ENCODE results near the gene TWIST1.

Gene TWIST1

DNA sequence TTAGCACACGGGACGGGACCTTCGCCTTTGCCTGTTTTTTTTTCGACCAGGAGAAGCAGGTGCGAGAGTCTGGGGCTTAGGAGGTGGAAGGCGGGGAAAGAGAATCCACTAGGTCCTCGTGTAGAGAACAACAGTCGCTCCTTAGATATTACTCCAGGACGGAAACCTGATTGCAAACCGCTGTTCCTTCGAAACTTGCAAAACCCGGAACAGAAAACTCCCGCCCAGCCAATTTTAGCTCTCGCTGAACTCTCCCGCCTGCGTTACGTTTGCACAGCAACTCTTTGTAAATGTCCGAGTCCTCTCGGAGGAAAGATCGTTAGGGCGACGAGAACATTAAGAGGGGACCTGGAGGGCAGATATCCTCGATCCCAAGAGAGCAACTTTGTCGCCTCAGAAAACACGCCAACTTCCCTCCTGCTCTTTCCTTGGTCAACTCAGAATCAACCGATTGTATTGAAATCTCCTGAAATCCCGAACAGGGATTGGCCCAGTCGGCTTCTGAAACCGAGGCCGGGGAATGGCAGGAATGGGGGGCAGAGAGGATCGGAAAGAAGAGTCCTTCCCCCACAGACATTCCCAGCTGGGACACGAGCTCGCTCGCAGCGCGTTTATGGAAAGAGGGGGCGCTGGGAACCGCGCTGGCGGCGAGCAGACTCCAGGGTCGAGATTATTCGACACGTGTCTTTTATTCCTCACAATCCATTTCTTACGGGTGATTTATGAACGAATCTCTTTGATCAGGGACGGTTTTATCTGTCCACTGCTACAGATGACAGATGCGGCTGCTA is 9.9 kb downstream of the TWIST1 start:
- H3K4me1 ChIP-seq (ENCODE audit: insufficient read depth, low read length, poor library complexity, severe bottlenecking), result no peaks in the 10 kb centered on the region
- no peaks in the 10 kb centered on the region for H3K9me2 ChIP-seq (replicated peaks; ENCODE audit: low read depth, low read length)
- H3K4me3 ChIP-seq (ENCODE audit: low read length, poor library complexity, severe bottlenecking), result no peak overlapping the region
- TF ChIP-seq, protein P1, sequence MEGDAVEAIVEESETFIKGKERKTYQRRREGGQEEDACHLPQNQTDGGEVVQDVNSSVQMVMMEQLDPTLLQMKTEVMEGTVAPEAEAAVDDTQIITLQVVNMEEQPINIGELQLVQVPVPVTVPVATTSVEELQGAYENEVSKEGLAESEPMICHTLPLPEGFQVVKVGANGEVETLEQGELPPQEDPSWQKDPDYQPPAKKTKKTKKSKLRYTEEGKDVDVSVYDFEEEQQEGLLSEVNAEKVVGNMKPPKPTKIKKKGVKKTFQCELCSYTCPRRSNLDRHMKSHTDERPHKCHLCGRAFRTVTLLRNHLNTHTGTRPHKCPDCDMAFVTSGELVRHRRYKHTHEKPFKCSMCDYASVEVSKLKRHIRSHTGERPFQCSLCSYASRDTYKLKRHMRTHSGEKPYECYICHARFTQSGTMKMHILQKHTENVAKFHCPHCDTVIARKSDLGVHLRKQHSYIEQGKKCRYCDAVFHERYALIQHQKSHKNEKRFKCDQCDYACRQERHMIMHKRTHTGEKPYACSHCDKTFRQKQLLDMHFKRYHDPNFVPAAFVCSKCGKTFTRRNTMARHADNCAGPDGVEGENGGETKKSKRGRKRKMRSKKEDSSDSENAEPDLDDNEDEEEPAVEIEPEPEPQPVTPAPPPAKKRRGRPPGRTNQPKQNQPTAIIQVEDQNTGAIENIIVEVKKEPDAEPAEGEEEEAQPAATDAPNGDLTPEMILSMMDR (conservative IDR thresholded peaks at IDR 0.05; ENCODE audit: low read length), result no peak
- no peak for TF ChIP-seq EZH2phosphoT487 (IDR thresholded peaks at IDR 0.05; ENCODE audit: borderline replicate concordance)
- H3K4me2 ChIP-seq (ENCODE audit: low read depth, low read length, poor library complexity, severe bottlenecking), result no peak overlapping the region
- H3K9me3 ChIP-seq (ENCODE audit: insufficient read depth, low read depth, low read length), result no peaks in the 10 kb centered on the region
- H2AFZ ChIP-seq (ENCODE audit: low read length), result no peak overlapping the region
- no peaks in the 10 kb centered on the region for H4K20me1 ChIP-seq (ENCODE audit: insufficient read depth, low read length, poor library complexity, severe bottlenecking)
- no peak overlapping the region for H3K9ac ChIP-seq (ENCODE audit: low read depth, low read length, poor library complexity, severe bottlenecking)
- H3K27me3 ChIP-seq (ENCODE audit: insufficient read depth, low read length, poor library complexity, severe bottlenecking), result no peaks in the 10 kb centered on the region
- no peaks in the 10 kb centered on the region for H3K79me2 ChIP-seq (ENCODE audit: insufficient read depth, low read length)
- no peaks in the 10 kb centered on the region for H3K36me3 ChIP-seq (ENCODE audit: insufficient read depth, low read length)
- H3F3A ChIP-seq (ENCODE audit: low read depth), result no peaks in the 10 kb centered on the region

DNA sequence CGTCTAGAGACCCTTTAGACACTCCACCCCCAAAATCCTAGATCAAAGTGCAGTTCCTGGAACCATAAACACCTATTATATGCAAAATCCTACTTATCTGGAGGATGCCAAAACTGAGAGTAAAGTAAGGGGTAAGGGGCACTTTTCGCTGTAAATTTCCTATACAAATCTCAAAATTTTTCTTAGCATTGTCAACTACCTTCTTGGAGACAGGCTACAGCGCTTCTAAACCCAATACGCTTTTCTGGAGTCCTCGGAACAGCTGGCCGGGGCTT is 10.4 kb downstream of the TWIST1 start:
- Histone ChIP-seq H3K9me3 (ENCODE audit: insufficient read depth, low read depth, low read length) (no peaks in the 10 kb centered on the region), H2AFZ (ENCODE audit: low read length) (no peak overlapping the region), H3F3A (ENCODE audit: low read depth) (no peaks in the 10 kb centered on the region), H3K79me2 (ENCODE audit: insufficient read depth, low read length) (no peaks in the 10 kb centered on the region), H3K9me2 (replicated peaks; ENCODE audit: low read depth, low read length) (no peaks in the 10 kb centered on the region), H4K20me1 (ENCODE audit: insufficient read depth, low read length, poor library complexity, severe bottlenecking) (no peaks in the 10 kb centered on the region), H3K36me3 (ENCODE audit: insufficient read depth, low read length) (no peaks in the 10 kb centered on the region), H3K27me3 (ENCODE audit: insufficient read depth, low read length, poor library complexity, severe bottlenecking) (no peaks in the 10 kb centered on the region), H3K4me1 (ENCODE audit: insufficient read depth, low read length, poor library complexity, severe bottlenecking) (no peaks in the 10 kb centered on the region), H3K4me2 (ENCODE audit: low read depth, low read length, poor library complexity, severe bottlenecking) (no peak overlapping the region), H3K9ac (ENCODE audit: low read depth, low read length, poor library complexity, severe bottlenecking) (no peak overlapping the region), H3K4me3 (ENCODE audit: low read length, poor library complexity, severe bottlenecking) (no peak overlapping the region)
- no peak for TF ChIP-seq EZH2phosphoT487 (IDR thresholded peaks at IDR 0.05; ENCODE audit: borderline replicate concordance)

DNA sequence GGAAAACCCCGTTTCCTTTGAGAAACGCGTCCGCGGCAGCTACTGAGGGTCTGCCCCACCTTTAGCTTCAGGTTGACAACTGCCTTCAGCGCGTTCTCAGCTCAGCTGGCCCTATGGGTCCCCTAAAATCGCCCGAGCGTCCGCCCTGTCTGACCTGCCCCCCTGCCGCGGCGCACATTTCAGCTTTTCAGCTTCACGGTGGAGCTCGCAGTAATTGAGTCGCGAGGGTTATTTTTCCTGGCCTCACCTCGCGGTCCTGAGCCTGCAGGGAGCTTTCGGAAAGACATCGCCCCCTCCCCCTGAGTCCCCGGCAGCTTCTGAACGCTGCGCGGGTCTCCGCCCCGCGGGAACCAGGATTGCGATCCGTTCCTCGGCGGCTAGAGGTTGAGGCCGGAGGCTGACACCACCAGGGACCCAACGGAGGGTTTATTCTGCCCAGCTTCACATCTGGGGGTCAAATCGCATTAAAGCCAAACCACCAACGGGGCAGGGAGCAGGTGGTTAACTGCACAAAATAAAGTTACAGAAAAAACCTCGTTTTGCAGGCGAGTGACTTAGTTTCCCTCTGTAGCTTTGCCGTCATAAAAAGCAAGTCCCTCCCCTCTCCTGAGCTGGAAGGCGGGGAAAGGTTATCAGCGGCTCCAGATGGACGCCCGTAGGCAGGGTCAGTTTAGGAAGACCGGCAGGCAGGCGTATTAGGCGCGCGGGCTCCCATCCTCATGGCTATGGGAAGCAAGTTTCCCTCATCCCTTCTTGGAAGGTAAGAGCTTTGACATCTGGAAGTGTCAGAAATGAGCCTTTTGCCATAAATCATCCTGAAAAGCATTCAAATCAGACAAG is 11.0 kb downstream of the TWIST1 start:
- H3K79me2 ChIP-seq (ENCODE audit: insufficient read depth, low read length), result no peaks in the 10 kb centered on the region
- H3K36me3 ChIP-seq (ENCODE audit: insufficient read depth, low read length), result no peaks in the 10 kb centered on the region
- H3K9ac ChIP-seq (ENCODE audit: low read depth, low read length, poor library complexity, severe bottlenecking), result no peak overlapping the region
- H2AFZ ChIP-seq (ENCODE audit: low read length), result no peak overlapping the region
- no peaks in the 10 kb centered on the region for H3K9me3 ChIP-seq (ENCODE audit: insufficient read depth, low read depth, low read length)
- TF ChIP-seq EZH2phosphoT487 (IDR thresholded peaks at IDR 0.05; ENCODE audit: borderline replicate concordance), result no peak
- TF ChIP-seq, protein P1 (conservative IDR thresholded peaks at IDR 0.05; ENCODE audit: low read length), result no peak
- no peak overlapping the region for H3K4me3 ChIP-seq (ENCODE audit: low read length, poor library complexity, severe bottlenecking)
- H3K9me2 ChIP-seq (replicated peaks; ENCODE audit: low read depth, low read length), result no peaks in the 10 kb centered on the region
- H4K20me1 ChIP-seq (ENCODE audit: insufficient read depth, low read length, poor library complexity, severe bottlenecking), result no peaks in the 10 kb centered on the region
- H3K27me3 ChIP-seq (ENCODE audit: insufficient read depth, low read length, poor library complexity, severe bottlenecking), result no peaks in the 10 kb centered on the region
- no peaks in the 10 kb centered on the region for H3K4me1 ChIP-seq (ENCODE audit: insufficient read depth, low read length, poor library complexity, severe bottlenecking)
- H3F3A ChIP-seq (ENCODE audit: low read depth), result no peaks in the 10 kb centered on the region
- no peak overlapping the region for H3K4me2 ChIP-seq (ENCODE audit: low read depth, low read length, poor library complexity, severe bottlenecking)
